Activated B cell treated with CpG ODN at 0.5 μM for 24 hours (primary cell): ENCODE results near the gene BNC2. TPM values are rescaled to one million over a fixed set of nuclear protein-coding genes. Genes with fewer than 3 reads are reported as not detected.

Experiments used
- ATAC-seq: fragments of 200-7000 bp; cut with Tn5 transposase; one replicate; pipeline ENCODE4 v1.10.0; 2021; ENCODE audit warnings: low read depth, mild to moderate bottlenecking, moderate library complexity
- CTCF ChIA-PET: fragments of 350-600 bp; sonication (Branson Sonifier 250); formaldehyde crosslinking; loops from one replicate; lab custom pipeline; 2021; ENCODE audit warnings: antibody characterized with exemption; lab: Charles Lee
- POLR2A ChIA-PET: fragments of 350-600 bp; sonication (Branson Sonifier 250); formaldehyde crosslinking; loops from one replicate; lab custom pipeline; 2021; ENCODE audit warnings: antibody characterized with exemption; lab: Charles Lee
- DNase-seq: peaks from one replicate; pipeline ENCODE4 v3.0.0; 2022
- H3K27ac Mint-ChIP-seq: one replicate; pipeline ENCODE4 v1.8.0; 2020; ENCODE audit warnings: mixed read lengths
- H3K27me3 Mint-ChIP-seq: one replicate; pipeline ENCODE4 v1.8.0; 2021; ENCODE audit warnings: mixed read lengths
- H3K36me3 Mint-ChIP-seq: one replicate; pipeline ENCODE4 v1.8.0; 2021; ENCODE audit warnings: low read depth, mixed read lengths
- H3K4me1 Mint-ChIP-seq: one replicate; pipeline ENCODE4 v1.8.0; 2021; ENCODE audit warnings: mixed read lengths
- H3K4me3 Mint-ChIP-seq: one replicate; pipeline ENCODE4 v1.8.0; 2020; ENCODE audit warnings: mild to moderate bottlenecking, mixed read lengths
- H3K9me3 Mint-ChIP-seq: one replicate; pipeline ENCODE4 v1.8.0; 2020; ENCODE audit warnings: mixed read lengths
- CTCF ChIP-seq: fragments of 200-600 bp; IDR thresholded peaks from one replicate; pipeline ENCODE4 v1.8.0; 2022; ENCODE audit warnings: antibody characterized with exemption, mild to moderate bottlenecking
- intact Hi-C: fragments of 100-400 bp; cut with micrococcal nuclease; formaldehyde crosslinking; loops from one replicate; pipeline ENCODE4 v1.15.1; 2024
- total RNA-seq: library from RNA; stranded (reverse); gene quantifications from 2 replicates; pipeline ENCODE4 v1.2.3, GENCODE V29; 2022

The BNC2 gene
- total RNA-seq, 1 donor from 2014 or later, result not detected

GRCh38 chr9:16693616-16694015 is 176.9 kb downstream of the BNC2 start:
- H3K9me3 Mint-ChIP-seq, result peaks cover 2% of the 10 kb centered on the region
- ATAC-seq (no peak), DNase-seq (no peak)
- H3K4me1 Mint-ChIP-seq, result no peaks in the 10 kb centered on the region
- no peak overlapping the region for H3K27ac Mint-ChIP-seq
- ChIA-PET CTCF (no interaction called here), POLR2A (no interaction called here)
- H3K36me3 Mint-ChIP-seq, result no peaks in the 10 kb centered on the region
- TF ChIP-seq CTCF, result no peak
- no peak overlapping the region for H3K4me3 Mint-ChIP-seq
- intact Hi-C loops, result no loop called here
- H3K27me3 Mint-ChIP-seq, result no peaks in the 10 kb centered on the region

GRCh38 chr9:16690628-16691027 is 179.8 kb downstream of the BNC2 start:
- no peak for TF ChIP-seq CTCF
- no peaks in the 10 kb centered on the region for H3K36me3 Mint-ChIP-seq
- CTCF ChIA-PET, result no interaction called here
- no peak overlapping the region for H3K27ac Mint-ChIP-seq
- H3K9me3 Mint-ChIP-seq, result peaks cover 1% of the 10 kb centered on the region
- H3K27me3 Mint-ChIP-seq, result no peaks in the 10 kb centered on the region
- H3K4me3 Mint-ChIP-seq, result no peak overlapping the region
- no peaks in the 10 kb centered on the region for H3K4me1 Mint-ChIP-seq
- ATAC-seq, result no peak
- no peak for DNase-seq
- intact Hi-C loops, result no loop called here
- POLR2A ChIA-PET, result no interaction called here

- ChIA-PET CTCF (no interaction called here), POLR2A (no interaction called here)
- H3K4me3 Mint-ChIP-seq, result no peak overlapping the region
- no peaks in the 10 kb centered on the region for H3K4me1 Mint-ChIP-seq
- ATAC-seq, result no peak
- intact Hi-C loops, result no loop called here
- H3K36me3 Mint-ChIP-seq, result no peaks in the 10 kb centered on the region
- TF ChIP-seq CTCF, result no peak
- no peaks in the 10 kb centered on the region for H3K27me3 Mint-ChIP-seq
- H3K27ac Mint-ChIP-seq, result no peak overlapping the region
- no peak for DNase-seq
- H3K9me3 Mint-ChIP-seq, result no peaks in the 10 kb centered on the region
These were observed 180.3 kb downstream of the BNC2 start for GRCh38 chr9:16690205-16690604.

- no peaks in the 10 kb centered on the region for H3K9me3 Mint-ChIP-seq
- H3K27me3 Mint-ChIP-seq, result no peaks in the 10 kb centered on the region
- no peak overlapping the region for H3K27ac Mint-ChIP-seq
- TF ChIP-seq CTCF, result no peak
- ATAC-seq (no peak), DNase-seq (no peak)
- no peaks in the 10 kb centered on the region for H3K4me1 Mint-ChIP-seq
- POLR2A ChIA-PET, result no interaction called here
- CTCF ChIA-PET, result no interaction called here
- intact Hi-C loops, result no loop called here
- no peaks in the 10 kb centered on the region for H3K36me3 Mint-ChIP-seq
- no peak overlapping the region for H3K4me3 Mint-ChIP-seq
These were observed 181.0 kb downstream of the BNC2 start for GRCh38 chr9:16689351-16689938.

- Mint-ChIP-seq H3K36me3 (no peaks in the 10 kb centered on the region), H3K4me1 (no peaks in the 10 kb centered on the region), H3K4me3 (no peak overlapping the region), H3K27me3 (no peaks in the 10 kb centered on the region), H3K9me3 (no peaks in the 10 kb centered on the region), H3K27ac (no peak overlapping the region)
- no peak for TF ChIP-seq CTCF
- POLR2A ChIA-PET, result no interaction called here
- ATAC-seq, result no peak
- intact Hi-C loops, result no loop called here
- CTCF ChIA-PET, result no interaction called here
- DNase-seq, result no peak
These were observed 181.7 kb downstream of the BNC2 start for GRCh38 chr9:16688814-16689213.
